Smooth muscle cell (in vitro differentiated cells): ENCODE data around the gene KCNK17. TPM values are rescaled to one million over a fixed set of nuclear protein-coding genes. Genes with fewer than 3 reads are reported as not detected.

ENCODE experiments used
- DNase-seq: peaks from one replicate; lab custom pipeline; 2025; ENCODE audit not compliant: unreplicated experiment; lab: John Stamatoyannopoulos, UW
- H2AFZ ChIP-seq: fragments of 200-600 bp; sonication (generic); 2 replicates; pipeline ENCODE4 v1.6.0; 2016; ENCODE audit warnings: antibody characterized with exemption, low read depth, mild to moderate bottlenecking
- H3F3A ChIP-seq: fragments of 200-600 bp; sonication (generic); 2 replicates; pipeline ENCODE4 v1.6.0; 2017; ENCODE audit warnings: antibody characterized with exemption, low read depth
- H3K27ac ChIP-seq: fragments of 200-600 bp; sonication (generic); 2 replicates; pipeline ENCODE4 v1.5.1; 2016; ENCODE audit warnings: low read depth, mild to moderate bottlenecking
- H3K27me3 ChIP-seq: fragments of 200-600 bp; sonication (generic); 2 replicates; pipeline ENCODE4 v1.6.1; 2016; ENCODE audit warnings: low read depth, mild to moderate bottlenecking
- H3K36me3 ChIP-seq: fragments of 200-600 bp; sonication (generic); 2 replicates; pipeline ENCODE4 v1.5.1; 2016; ENCODE audit warnings: low read depth
- H3K4me1 ChIP-seq: fragments of 200-600 bp; sonication (generic); 2 replicates; pipeline ENCODE4 v1.5.1; 2016; ENCODE audit warnings: low read depth
- H3K4me2 ChIP-seq: fragments of 200-600 bp; sonication (generic); 2 replicates; pipeline ENCODE4 v1.6.0; 2016; ENCODE audit warnings: mild to moderate bottlenecking
- H3K4me3 ChIP-seq: fragments of 200-600 bp; sonication (generic); 2 replicates; pipeline ENCODE4 v1.5.1; 2016; ENCODE audit warnings: mild to moderate bottlenecking
- H3K79me2 ChIP-seq: fragments of 200-600 bp; sonication (generic); 2 replicates; pipeline ENCODE4 v1.6.0; 2016; ENCODE audit warnings: low read depth, mild to moderate bottlenecking
- H3K9ac ChIP-seq: fragments of 200-600 bp; sonication (generic); 2 replicates; pipeline ENCODE4 v1.6.0; 2016; ENCODE audit warnings: low read depth
- H3K9me3 ChIP-seq: fragments of 200-600 bp; sonication (generic); replicated peaks from 2 replicates; pipeline ENCODE4 v1.5.1; 2016; ENCODE audit warnings: low read depth
- H4K20me1 ChIP-seq: fragments of 200-600 bp; sonication (generic); 2 replicates; pipeline ENCODE4 v1.6.0; 2016; ENCODE audit warnings: low read depth
- WGBS: methylation state at CpG from one replicate; pipeline ENCODE4 v1.1.7; 2016; ENCODE audit warnings: low lambda C conversion rate; 5-methylcytosine and 5-hydroxymethylcytosine counted together
- polyA plus RNA-seq: library from polyadenylated mRNA; unstranded; fragments of >200 nt; fragmentation: Nextera tagmentation; extraction: Ambion mirVana; gene quantifications from 2 replicates; pipeline ENCODE4 v1.2.1, GENCODE V29; 2016
- total RNA-seq: library from RNA; depleted of rRNA; stranded (reverse); fragments of >200 nt; gene quantifications from 2 replicates; pipeline ENCODE4 v1.2.3, GENCODE V29; 2014
- TF ChIP-seq, protein P1 (sequence below): fragments of 200-600 bp; sonication (generic); IDR thresholded peaks from 2 replicates; pipeline ENCODE4 v1.5.1; 2017; ENCODE audit warnings: borderline replicate concordance, mild to moderate bottlenecking, antibody characterized with exemption; ENCODE audit not compliant: insufficient read depth, poor library complexity, severe bottlenecking

The KCNK17 gene
- total and polyA plus RNA-seq, 2 experiments from 2014 or later = not detected

DNA sequence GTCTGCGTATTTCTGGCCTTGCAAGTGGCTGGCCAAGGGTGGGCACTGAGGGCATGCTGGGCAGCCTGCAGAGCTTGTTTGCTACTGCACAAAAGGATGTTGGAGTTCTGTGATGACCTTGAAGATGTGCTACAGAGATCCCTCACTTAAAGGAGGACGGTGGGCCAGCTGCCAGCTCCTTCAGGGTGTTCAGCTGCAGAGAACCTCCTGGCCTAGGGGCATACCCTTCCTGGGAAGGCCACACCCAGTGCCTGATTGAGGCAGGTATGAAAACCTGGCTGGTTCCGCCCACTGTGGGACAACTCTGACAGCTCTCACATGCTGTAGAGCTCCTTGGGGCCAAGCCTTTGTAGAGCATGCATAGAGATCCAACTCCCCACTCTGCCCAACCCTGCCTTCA is 3.0 kb upstream of the KCNK17 start:
- TF ChIP-seq, protein P1, sequence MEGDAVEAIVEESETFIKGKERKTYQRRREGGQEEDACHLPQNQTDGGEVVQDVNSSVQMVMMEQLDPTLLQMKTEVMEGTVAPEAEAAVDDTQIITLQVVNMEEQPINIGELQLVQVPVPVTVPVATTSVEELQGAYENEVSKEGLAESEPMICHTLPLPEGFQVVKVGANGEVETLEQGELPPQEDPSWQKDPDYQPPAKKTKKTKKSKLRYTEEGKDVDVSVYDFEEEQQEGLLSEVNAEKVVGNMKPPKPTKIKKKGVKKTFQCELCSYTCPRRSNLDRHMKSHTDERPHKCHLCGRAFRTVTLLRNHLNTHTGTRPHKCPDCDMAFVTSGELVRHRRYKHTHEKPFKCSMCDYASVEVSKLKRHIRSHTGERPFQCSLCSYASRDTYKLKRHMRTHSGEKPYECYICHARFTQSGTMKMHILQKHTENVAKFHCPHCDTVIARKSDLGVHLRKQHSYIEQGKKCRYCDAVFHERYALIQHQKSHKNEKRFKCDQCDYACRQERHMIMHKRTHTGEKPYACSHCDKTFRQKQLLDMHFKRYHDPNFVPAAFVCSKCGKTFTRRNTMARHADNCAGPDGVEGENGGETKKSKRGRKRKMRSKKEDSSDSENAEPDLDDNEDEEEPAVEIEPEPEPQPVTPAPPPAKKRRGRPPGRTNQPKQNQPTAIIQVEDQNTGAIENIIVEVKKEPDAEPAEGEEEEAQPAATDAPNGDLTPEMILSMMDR = no peak
- H3K79me2 ChIP-seq = no peaks in the 10 kb centered on the region
- 84% methylated on average over 3 of the region's 3 CpGs for WGBS
- no peaks in the 10 kb centered on the region for H3F3A ChIP-seq
- no peak overlapping the region for H3K4me3 ChIP-seq
- H3K4me2 ChIP-seq = no peak overlapping the region
- no peaks in the 10 kb centered on the region for H3K9me3 ChIP-seq
- no peak overlapping the region for H3K27ac ChIP-seq
- no peak for DNase-seq
- no peak overlapping the region for H2AFZ ChIP-seq
- no peaks in the 10 kb centered on the region for H4K20me1 ChIP-seq
- peaks cover 96% of the 10 kb centered on the region for H3K27me3 ChIP-seq
- no peak overlapping the region for H3K9ac ChIP-seq
- H3K4me1 ChIP-seq = peaks cover 4% of the 10 kb centered on the region
- H3K36me3 ChIP-seq = no peaks in the 10 kb centered on the region

DNA sequence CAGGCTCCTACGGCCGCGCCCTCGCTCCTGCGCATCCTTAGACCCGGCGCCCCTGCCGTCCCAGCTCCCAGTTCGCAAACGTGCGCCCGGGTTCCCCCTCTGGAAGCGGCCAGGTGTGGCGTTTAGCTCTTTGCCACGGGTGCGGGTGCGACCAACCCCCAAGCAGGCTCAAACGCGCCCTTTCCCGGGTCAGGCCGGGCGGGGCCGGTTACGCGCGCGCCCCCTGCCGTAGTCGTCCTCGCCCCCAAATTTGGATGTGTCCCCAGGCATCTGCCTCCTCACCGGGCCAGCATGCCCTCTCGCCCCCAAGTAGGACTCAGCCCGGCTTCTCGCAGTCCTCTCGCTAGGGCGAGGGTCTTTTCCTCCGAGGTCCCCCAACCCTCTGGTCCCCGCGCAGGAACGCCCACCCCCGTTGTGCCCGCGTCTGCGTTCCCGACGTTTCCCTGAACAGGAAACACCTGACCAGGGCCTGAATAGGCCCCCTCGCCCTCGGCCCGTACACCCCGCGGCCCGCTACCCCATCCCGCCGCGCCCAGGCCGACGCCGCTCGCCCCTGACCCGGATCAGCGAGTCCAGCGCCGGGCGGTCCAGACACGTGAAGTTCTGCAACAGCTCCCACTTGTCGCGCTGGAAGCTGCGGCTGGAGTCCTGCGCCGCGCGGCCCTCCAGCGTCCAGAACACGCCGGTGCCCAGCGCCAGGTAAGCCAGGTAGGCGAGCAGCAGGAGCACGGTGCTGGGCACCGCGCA is 520 bp downstream of the KCNK17 start:
- Histone ChIP-seq H3K27ac (no peak overlapping the region), H3K4me2 (peak overlapping the region; percentile 36), H3F3A (no peaks in the 10 kb centered on the region), H2AFZ (no peak overlapping the region), H3K4me3 (no peak overlapping the region), H3K4me1 (peaks cover 4% of the 10 kb centered on the region), H3K9me3 (no peaks in the 10 kb centered on the region), H3K36me3 (no peaks in the 10 kb centered on the region), H3K79me2 (no peaks in the 10 kb centered on the region), H3K27me3 (peaks cover 86% of the 10 kb centered on the region), H4K20me1 (no peaks in the 10 kb centered on the region), H3K9ac (no peak overlapping the region)
- TF ChIP-seq, protein P1 = no peak
- no peak for DNase-seq
- WGBS = 3% methylated on average over 60 of the region's 80 CpGs

DNA sequence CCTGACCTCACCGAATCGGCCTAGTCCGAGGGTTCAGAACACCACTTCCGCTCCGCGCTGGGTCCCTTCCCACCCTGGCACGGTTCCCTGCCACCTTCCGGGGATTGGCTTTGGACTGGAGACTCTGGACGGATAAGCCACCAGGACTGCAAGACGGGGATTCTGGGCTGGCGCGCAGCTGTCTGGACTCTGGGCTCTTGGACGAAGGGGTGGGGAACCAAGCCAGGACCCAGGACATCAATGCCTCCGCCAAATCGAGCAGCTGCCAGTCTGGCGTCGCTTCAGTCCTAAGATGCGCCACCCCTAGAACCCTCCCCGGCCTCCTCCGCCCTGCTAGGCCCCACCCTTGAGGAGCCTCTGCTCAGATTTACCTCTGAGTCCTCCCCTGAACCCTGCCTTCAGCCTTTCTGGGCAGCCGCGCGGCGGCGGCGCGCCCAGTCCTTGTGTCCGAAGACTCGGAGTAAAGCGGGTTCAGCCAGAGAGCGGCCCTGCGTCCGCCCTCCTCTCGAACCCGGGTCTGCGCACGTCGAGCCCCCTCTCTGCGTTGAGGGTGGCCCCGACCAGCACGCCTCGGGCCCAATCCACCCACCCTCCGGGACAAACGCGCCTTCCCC is 1.2 kb downstream of the KCNK17 start:
- Histone ChIP-seq H3K4me3 (no peak overlapping the region), H3K9me3 (no peaks in the 10 kb centered on the region), H3K4me1 (peaks cover 4% of the 10 kb centered on the region), H3K36me3 (no peaks in the 10 kb centered on the region), H3K4me2 (no peak overlapping the region), H2AFZ (no peak overlapping the region), H4K20me1 (no peaks in the 10 kb centered on the region), H3K79me2 (no peaks in the 10 kb centered on the region), H3K27ac (no peak overlapping the region), H3K27me3 (peaks cover 79% of the 10 kb centered on the region), H3K9ac (no peak overlapping the region), H3F3A (no peaks in the 10 kb centered on the region)
- DNase-seq = no peak
- TF ChIP-seq, protein P1 = no peak
- WGBS = 37% methylated on average over 39 of the region's 45 CpGs
